Stimulated activated naive CD8-positive, alpha-beta T cell treated with anti-CD3 and anti-CD28 coated beads, Interleukin-15, Interleukin-2, amounts not matched to agents 100 ng/mL and 50 ng/mL, for 24 hours (primary cell): ENCODE data around the gene TRMT11.
"Not testable (repeated sequence)": the region's sequence is repeated elsewhere in the genome, so short reads cannot be mapped to it uniquely, and the experiment has no call there.

Source experiments
- H3K27ac Mint-ChIP-seq: one replicate; pipeline ENCODE4 v1.8.0; 2021; ENCODE audit warnings: mild to moderate bottlenecking, mixed read lengths
- H3K27me3 Mint-ChIP-seq: one replicate; pipeline ENCODE4 v1.8.0; 2021; ENCODE audit warnings: mixed read lengths
- H3K36me3 Mint-ChIP-seq: one replicate; pipeline ENCODE4 v1.8.0; 2021; ENCODE audit warnings: low read depth, mixed read lengths
- H3K4me1 Mint-ChIP-seq: one replicate; pipeline ENCODE4 v1.8.0; 2021; ENCODE audit warnings: low read depth, mixed read lengths
- H3K4me3 Mint-ChIP-seq: one replicate; pipeline ENCODE4 v1.8.0; 2021; ENCODE audit warnings: mild to moderate bottlenecking, mixed read lengths
- H3K9me3 Mint-ChIP-seq: one replicate; pipeline ENCODE4 v1.8.0; 2021; ENCODE audit warnings: mixed read lengths

TRMT11 gene

DNA sequence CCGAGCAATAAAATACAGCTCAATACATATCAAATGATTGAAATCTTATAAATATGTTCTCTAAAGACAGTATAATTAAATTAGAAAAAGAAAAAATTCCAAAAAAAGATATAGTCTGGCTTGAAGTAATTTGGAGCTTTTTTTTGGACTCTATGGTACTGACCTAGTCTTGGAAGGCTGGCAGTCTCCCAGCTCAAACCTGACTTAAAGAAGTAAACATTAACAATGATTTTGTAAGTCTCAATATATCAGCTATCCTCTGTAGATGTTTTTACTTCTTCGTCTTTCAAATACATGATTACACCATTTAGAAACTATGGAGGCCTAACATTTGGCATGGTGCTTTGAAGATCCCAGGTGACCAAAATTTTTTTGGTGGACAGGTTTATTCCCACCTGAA lies 15.6 kb upstream of the TRMT11 start:
- Mint-ChIP-seq H3K4me3 (no peak overlapping the region), H3K4me1 (peaks cover 22% of the 10 kb centered on the region), H3K27ac (no peak overlapping the region), H3K9me3 (no peaks in the 10 kb centered on the region), H3K27me3 (no peaks in the 10 kb centered on the region), H3K36me3 (peaks cover 43% of the 10 kb centered on the region)

DNA sequence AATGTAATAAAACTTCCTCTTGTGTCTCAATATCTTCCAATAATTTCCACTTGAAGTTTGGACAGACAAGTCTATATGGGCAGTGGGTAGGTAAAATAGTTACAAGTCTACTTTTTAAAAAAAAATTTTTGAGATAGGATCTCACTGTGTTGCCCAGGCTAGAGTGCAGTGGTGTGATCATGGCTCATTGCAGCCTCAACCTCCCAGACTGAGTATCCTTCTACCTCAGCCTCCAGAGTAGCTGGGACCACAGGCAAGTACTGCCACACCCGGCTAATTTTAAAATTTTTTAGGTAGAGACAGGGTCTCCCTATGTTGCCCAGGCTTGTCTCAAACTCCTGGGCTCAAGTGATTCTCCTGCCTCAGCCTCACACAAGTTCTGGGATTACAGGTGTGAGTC lies 13.9 kb upstream of the TRMT11 start:
- not testable (repeated sequence) for H3K27me3 Mint-ChIP-seq, H3K9me3 Mint-ChIP-seq, H3K4me3 Mint-ChIP-seq
- peak overlapping the region; percentile 23 for H3K27ac Mint-ChIP-seq
- H3K4me1 Mint-ChIP-seq = peaks cover 22% of the 10 kb centered on the region
- peaks cover 37% of the 10 kb centered on the region for H3K36me3 Mint-ChIP-seq

DNA sequence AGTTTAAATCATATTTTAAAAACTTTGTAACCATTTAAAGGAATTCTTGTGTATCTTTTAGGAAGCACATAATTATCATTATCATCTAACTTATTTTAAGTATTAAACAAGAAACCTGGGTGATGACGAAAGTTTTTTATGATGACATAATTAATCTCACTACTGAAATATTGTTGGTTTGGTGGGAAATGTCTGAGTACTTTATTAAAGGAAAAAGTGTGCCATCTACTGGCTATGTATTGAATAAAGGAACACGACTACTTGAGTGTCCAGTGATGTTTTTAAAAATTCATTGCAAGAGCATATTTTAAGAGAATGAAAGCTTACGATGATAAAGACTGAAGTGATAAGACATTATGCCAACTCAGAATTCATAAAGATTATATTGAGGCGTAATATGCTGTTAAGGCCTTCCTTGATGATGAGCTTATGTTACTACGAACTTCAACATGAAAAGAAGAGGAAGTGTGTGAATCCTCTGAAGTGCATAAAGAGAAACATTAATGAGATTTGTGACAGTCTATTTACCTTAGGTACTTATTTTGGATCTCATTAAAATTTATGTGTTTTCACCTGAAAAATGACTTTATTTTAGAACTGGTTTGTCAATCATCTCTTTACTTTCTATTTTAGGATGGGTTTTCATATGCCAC lies 12.0 kb upstream of the TRMT11 start:
- Mint-ChIP-seq H3K4me3 (no peak overlapping the region), H3K9me3 (no peaks in the 10 kb centered on the region), H3K27ac (no peak overlapping the region)

DNA sequence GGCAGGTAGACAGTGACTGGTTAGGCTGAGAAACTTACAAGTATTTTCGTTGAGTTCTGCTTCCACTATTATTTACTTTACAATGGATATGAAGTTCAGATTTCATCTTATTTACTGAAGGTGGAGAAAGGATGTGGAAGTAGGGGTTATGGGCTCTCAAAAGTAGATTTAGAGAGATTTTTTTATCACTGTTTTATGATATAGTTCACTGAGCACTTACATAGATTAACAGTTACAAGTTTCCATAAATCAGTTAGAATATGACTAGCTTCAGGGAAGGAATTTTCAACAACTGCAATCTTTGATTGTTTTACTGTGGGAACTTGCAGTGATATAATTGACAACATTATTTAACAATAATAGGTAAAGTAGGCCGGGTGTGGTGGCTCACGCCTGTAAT lies 7.2 kb upstream of the TRMT11 start:
- Mint-ChIP-seq H3K27ac (no peak overlapping the region), H3K4me1 (peaks cover 4% of the 10 kb centered on the region), H3K27me3 (no peaks in the 10 kb centered on the region), H3K36me3 (peaks cover 12% of the 10 kb centered on the region), H3K9me3 (no peaks in the 10 kb centered on the region), H3K4me3 (no peak overlapping the region)

More for the DNA sequence above, 12.0 kb upstream of the TRMT11 start:
- Mint-ChIP-seq H3K4me1 (peaks cover 9% of the 10 kb centered on the region), H3K36me3 (peaks cover 19% of the 10 kb centered on the region), H3K27me3 (no peaks in the 10 kb centered on the region)

DNA sequence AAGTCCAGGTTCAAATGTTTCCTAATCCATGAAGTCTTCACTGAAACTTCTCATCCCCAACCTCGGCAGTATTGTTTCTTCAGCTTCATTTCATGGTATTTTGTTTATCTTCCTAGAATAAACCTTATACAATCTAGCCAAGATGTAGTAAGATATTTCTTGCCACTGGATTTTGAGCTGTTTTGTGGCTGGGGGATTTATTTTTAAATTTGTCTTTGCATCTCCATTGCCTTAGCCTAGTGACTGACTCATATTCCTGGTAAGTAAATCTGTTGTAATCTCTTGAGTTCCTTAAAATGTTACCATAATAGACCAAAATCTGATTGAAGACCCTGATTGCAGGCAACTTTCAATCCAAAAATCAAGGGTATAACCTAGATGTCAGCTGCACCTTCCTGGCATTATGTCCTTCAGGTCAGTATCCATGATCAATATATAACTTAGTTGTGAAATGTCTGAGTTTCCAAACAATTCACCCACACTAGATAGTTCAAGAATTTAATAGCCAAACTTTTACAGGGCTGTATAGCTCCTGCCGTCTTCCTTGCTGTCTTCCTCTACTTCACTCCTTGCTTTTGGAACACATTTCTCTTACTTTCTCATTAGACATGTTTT lies 4.7 kb upstream of the TRMT11 start:
- Mint-ChIP-seq H3K36me3 (peaks cover 5% of the 10 kb centered on the region), H3K27ac (no peak overlapping the region), H3K27me3 (no peaks in the 10 kb centered on the region), H3K4me3 (no peak overlapping the region), H3K4me1 (peaks cover 6% of the 10 kb centered on the region), H3K9me3 (no peaks in the 10 kb centered on the region)

DNA sequence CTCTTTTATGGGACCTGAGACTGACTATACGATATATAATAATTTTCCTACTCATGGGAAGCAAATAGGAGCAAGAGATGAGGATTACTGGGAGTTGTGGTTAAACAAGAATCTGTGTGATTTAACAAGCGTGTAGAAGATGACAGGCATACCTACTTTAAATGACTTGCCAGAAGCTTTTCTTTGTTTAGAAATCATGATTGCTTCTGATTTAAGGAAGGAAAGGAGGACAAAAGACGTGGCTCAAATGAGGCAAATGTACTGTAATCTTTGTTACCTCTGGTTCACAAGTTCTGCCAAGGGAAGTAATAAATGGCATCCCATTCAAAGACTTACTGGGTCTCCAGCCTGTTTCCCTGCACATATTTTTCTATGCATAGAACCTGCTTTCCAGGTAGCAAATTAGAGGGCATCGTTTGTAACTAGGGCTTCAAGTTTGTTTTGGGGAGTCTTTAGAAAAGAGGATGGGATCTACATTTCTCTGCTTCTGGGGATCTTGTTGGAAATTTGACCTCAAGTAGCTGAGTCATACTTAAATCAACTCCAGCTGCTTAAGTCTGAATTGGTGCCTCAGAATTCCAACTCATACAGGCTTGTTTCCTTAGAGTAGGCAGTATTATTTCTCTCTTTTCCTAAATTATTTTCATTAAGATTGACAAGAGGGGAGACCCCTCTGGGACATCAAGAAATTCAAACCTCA lies 2.9 kb upstream of the TRMT11 start:
- Mint-ChIP-seq H3K36me3 (no peaks in the 10 kb centered on the region), H3K27me3 (no peaks in the 10 kb centered on the region), H3K4me3 (no peak overlapping the region), H3K27ac (no peak overlapping the region), H3K9me3 (no peaks in the 10 kb centered on the region), H3K4me1 (peaks cover 6% of the 10 kb centered on the region)

DNA sequence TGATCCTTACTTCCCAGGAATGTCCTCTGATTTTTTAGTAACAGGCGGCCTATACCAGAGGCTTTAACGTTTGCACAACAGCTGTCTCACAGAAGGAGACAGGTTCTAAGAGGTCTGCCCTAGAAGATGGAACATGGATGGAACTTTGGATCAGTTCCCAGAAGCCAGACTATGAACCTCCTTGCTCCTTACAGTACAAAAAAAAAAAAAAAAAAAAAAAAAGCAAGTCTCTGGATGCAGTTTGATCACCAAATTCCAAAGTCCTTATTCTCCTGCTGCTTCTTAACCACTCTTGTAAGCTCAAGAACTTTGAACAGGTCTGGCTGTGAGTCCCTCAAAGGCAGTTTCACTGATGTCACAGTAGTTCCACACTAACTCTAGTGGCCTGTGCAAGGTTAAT lies 2.0 kb upstream of the TRMT11 start:
- Mint-ChIP-seq H3K27me3 (no peaks in the 10 kb centered on the region), H3K9me3 (no peaks in the 10 kb centered on the region), H3K4me1 (peaks cover 6% of the 10 kb centered on the region), H3K36me3 (peaks cover 2% of the 10 kb centered on the region), H3K27ac (no peak overlapping the region), H3K4me3 (no peak overlapping the region)

DNA sequence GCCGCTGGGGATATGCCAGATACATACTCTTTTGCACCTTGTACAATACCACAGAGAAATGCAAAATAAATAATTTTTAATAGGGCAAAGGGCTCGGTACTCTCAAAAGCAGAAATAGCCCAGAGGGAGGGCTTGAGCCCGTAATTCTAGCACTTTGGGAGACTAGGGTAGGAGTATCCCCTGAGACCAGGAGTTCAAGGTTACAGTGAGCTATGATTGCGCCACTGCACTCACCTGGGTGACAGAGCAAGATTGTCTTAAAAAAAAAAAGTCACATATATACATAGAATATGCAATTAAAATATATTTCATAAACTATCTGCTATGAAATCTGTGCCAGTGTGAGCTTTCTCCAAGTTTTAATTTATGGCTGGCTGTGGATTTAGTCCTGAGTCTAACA lies 818 bp upstream of the TRMT11 start:
- Mint-ChIP-seq H3K36me3 (peaks cover 9% of the 10 kb centered on the region), H3K9me3 (no peaks in the 10 kb centered on the region), H3K27ac (no peak overlapping the region), H3K4me1 (peaks cover 8% of the 10 kb centered on the region), H3K27me3 (no peaks in the 10 kb centered on the region), H3K4me3 (no peak overlapping the region)

DNA sequence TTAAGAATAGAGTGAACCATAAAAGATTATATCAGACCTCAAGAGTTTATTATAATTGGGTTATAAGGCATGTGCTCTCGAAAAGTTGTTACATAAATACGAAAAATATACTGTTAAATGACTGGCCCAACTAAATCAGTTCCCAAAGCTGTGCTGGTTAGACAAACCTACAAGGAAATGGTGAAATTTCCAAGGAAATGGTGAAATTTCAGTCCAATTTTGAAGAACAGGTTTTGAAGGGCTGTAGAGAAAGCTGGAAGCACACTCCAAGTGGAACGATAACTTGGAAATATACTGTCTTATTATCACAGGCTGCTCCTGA lies 400 bp upstream of the TRMT11 start:
- peaks cover 9% of the 10 kb centered on the region for H3K36me3 Mint-ChIP-seq
- no peaks in the 10 kb centered on the region for H3K27me3 Mint-ChIP-seq
- no peaks in the 10 kb centered on the region for H3K9me3 Mint-ChIP-seq
- peaks cover 11% of the 10 kb centered on the region for H3K4me1 Mint-ChIP-seq
- no peak overlapping the region for H3K4me3 Mint-ChIP-seq
- no peak overlapping the region for H3K27ac Mint-ChIP-seq

DNA sequence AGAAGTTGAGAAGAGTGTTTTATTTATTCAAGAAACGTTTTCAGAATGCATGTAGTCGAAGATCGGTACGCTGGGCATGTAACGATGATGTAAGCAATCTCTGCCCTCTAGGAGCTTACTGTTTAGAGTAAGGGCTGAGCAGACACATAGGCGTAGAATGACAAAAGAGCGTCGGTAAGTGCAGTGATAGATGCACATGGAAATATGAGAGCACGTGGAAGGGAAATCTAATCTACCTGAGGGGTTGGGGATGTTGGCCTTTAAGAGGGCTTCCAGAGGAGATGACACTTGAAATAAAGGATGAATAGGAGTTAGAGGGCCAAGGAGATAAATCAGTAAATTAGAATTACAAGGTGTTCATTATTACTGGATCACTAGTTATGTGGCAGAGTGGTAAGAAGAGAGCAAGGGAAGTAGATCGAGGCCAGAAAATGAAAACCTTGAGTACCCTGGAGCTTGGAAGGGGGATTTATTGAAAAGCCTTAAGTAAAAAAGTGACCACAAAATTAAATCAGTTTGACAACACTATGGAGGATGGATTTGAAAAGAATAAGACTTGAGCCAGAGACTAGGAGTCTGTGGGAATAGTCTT lies 782 bp downstream of the TRMT11 start:
- H3K4me1 Mint-ChIP-seq = peaks cover 16% of the 10 kb centered on the region
- H3K9me3 Mint-ChIP-seq = no peaks in the 10 kb centered on the region
- H3K27me3 Mint-ChIP-seq = no peaks in the 10 kb centered on the region
- no peak overlapping the region for H3K27ac Mint-ChIP-seq
- peaks cover 9% of the 10 kb centered on the region for H3K36me3 Mint-ChIP-seq
- H3K4me3 Mint-ChIP-seq = no peak overlapping the region

DNA sequence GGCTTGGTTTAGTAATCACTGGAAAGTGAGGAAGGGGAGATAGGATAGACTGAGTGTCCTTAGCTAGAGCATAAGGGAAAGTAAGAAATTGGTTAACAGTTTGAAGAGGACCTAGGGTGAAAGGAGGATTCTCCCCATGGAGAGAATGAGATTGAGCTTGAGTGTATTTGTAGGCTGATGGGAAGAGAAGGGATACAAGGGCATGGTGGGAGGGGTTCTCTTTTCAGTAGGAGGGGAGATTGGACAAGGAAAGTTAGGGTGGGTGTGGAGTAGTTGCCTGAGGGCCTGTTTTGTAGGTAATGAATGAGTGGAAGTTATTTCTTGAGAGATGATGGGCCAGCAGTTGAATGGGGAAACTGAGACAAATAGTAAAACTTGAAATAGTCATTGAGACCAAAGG lies 1.9 kb downstream of the TRMT11 start:
- Mint-ChIP-seq H3K9me3 (no peaks in the 10 kb centered on the region), H3K27ac (no peak overlapping the region), H3K36me3 (peaks cover 9% of the 10 kb centered on the region), H3K4me3 (no peak overlapping the region), H3K4me1 (peaks cover 24% of the 10 kb centered on the region), H3K27me3 (no peaks in the 10 kb centered on the region)

DNA sequence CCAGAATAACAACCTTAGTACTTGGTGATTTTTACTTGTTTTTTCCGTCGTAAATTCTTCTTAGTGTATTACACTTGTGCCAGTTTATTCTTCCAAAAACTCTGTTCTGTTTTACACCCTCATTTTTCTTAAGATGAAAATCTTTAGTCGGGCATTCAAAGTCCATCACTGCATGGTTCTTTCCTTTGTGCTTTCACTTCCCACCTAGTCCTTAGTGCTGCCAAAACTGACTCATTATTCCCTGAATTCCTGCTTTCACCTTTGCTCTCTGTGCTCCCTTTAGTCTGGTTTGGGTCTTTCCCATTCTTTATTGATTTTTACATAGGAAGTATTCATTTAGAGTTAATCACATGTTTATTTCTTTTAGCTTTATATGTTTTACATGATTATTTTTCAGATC lies 3.3 kb downstream of the TRMT11 start:
- no peaks in the 10 kb centered on the region for H3K9me3 Mint-ChIP-seq
- H3K4me1 Mint-ChIP-seq = peaks cover 31% of the 10 kb centered on the region
- no peaks in the 10 kb centered on the region for H3K27me3 Mint-ChIP-seq
- peak overlapping the region; percentile 33 for H3K4me3 Mint-ChIP-seq
- H3K36me3 Mint-ChIP-seq = peaks cover 9% of the 10 kb centered on the region
- peak overlapping the region; percentile 14 for H3K27ac Mint-ChIP-seq

DNA sequence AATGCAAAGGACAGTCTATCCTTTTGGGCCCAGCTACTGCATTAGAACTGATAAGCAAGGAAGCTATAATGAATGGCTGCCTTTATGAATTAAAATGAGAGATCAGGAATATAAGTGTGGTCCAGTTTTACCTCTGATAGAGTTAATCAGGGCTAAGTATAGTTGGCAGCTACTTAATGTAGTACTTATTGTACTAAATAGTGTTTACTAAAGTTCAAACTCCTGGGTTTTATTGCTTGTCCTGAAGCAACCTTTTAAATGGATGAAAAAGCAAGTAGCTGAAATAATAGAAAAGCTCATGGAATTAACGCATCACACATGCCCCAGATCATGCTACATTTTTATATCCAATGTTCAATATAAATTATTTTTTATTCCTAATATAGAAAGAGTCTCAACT lies 5.3 kb downstream of the TRMT11 start:
- peaks cover 31% of the 10 kb centered on the region for H3K4me1 Mint-ChIP-seq
- no peak overlapping the region for H3K27ac Mint-ChIP-seq
- no peaks in the 10 kb centered on the region for H3K27me3 Mint-ChIP-seq
- H3K4me3 Mint-ChIP-seq = no peak overlapping the region
- H3K36me3 Mint-ChIP-seq = peaks cover 14% of the 10 kb centered on the region
- no peaks in the 10 kb centered on the region for H3K9me3 Mint-ChIP-seq

DNA sequence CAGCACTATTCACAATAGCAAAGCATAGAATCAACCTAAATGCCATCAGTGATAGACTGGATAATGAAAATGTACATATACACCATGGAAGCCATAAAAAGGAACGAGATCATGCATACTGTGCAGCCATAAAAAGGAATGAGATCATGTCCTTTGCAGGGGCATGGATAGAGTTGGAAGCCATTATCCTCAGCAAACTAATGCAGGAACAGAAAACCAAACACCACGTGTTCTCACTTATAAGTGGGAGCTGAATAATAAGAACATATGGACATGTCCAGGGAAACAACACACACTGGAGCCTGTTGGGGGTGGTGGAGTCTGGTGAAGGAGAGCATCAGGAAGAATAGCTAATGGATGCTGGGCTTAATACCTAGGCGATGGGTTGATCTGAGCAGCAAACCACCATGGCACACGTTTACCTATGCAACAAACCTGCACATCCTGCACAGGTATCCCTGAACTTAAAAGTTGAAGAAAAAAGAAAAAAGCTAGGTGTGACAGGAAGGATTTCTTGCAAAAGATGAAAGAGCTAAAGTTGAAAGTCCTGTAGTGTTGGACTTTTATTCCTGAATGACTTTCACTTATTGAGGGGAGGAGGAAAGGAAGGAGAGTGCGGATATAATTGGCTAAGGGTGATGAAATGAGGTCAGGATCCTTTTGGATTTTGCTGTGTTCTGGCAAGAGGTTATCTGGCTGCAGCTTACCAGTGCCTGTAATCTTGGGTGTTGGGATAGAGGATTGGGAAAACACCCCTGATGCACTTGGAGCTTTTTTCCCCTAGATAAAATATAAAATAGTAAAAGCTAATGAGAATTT lies 8.5 kb downstream of the TRMT11 start:
- H3K4me3 Mint-ChIP-seq = no peak overlapping the region
- no peak overlapping the region for H3K27ac Mint-ChIP-seq
- H3K27me3 Mint-ChIP-seq = no peaks in the 10 kb centered on the region
- peaks cover 27% of the 10 kb centered on the region for H3K36me3 Mint-ChIP-seq
- peaks cover 31% of the 10 kb centered on the region for H3K4me1 Mint-ChIP-seq
- H3K9me3 Mint-ChIP-seq = no peaks in the 10 kb centered on the region
